ENCODE results near the gene RXRA.

DNA sequence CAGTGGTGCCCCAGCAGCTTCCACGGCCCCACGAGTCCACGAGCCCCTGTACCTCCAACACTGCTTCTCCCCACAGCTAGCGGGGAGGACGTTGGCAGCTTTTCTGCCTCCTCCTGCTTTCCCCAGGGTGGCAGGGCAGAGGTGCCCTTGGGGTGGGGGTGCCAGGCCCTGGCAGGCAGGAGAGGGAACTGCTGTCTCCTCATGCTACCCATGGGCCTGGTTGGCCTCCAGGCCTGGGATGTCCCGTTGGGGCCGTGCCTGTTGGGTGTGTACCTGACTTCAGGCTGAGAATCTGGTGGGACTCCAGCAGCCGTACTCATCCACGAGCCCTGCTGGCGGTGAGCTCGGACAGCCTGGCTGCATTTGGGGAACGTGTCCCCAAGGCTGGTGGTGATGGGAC is 27.3 kb downstream of the RXRA start:
- TF ChIP-seq, protein P1, sequence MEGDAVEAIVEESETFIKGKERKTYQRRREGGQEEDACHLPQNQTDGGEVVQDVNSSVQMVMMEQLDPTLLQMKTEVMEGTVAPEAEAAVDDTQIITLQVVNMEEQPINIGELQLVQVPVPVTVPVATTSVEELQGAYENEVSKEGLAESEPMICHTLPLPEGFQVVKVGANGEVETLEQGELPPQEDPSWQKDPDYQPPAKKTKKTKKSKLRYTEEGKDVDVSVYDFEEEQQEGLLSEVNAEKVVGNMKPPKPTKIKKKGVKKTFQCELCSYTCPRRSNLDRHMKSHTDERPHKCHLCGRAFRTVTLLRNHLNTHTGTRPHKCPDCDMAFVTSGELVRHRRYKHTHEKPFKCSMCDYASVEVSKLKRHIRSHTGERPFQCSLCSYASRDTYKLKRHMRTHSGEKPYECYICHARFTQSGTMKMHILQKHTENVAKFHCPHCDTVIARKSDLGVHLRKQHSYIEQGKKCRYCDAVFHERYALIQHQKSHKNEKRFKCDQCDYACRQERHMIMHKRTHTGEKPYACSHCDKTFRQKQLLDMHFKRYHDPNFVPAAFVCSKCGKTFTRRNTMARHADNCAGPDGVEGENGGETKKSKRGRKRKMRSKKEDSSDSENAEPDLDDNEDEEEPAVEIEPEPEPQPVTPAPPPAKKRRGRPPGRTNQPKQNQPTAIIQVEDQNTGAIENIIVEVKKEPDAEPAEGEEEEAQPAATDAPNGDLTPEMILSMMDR (IDR thresholded peaks at IDR 0.05) = no peak
- TF ChIP-seq EZH2 (IDR thresholded peaks at IDR 0.05; ENCODE audit: borderline replicate concordance, insufficient read depth, low read depth, low read length, poor library complexity, severe bottlenecking) = no peak
